Kidney (tissue), 14 donors: Measurements from ENCODE around the gene FAT1. TPM values are rescaled to one million over a fixed set of nuclear protein-coding genes. Genes with fewer than 3 reads are reported as not detected.

Experiments
- DNase-seq, 5 donors: peaks; one replicate each; pipeline ENCODE4 v3.0.0-alpha.2; 2013 to 2020
- FAIRE-seq: peaks from 2 replicates; lab custom pipeline; 2012; peaks lifted over from hg19 to GRCh38; lab: Jason Lieb, UNC
- H3K27ac ChIP-seq, 2 donors: one replicate each; pipeline ENCODE4 v1.7.0; 2013; ENCODE audit warnings: low read depth in 2 of 2, low read length in 2 of 2, inconsistent platforms in 1 of 2
- H3K27me3 ChIP-seq: one replicate; pipeline ENCODE4 v1.7.1; 2013; ENCODE audit warnings: low read length, inconsistent platforms; ENCODE audit not compliant: control insufficient read depth, insufficient read depth
- H3K36me3 ChIP-seq, 3 donors: one replicate each; pipeline versions ENCODE4 v1.7.0 to v1.7.1; 2013; ENCODE audit warnings: low read length in 3 of 3, control low read depth in 1 of 3, inconsistent platforms in 1 of 3; ENCODE audit not compliant: insufficient read depth in 3 of 3, control insufficient read depth in 2 of 3
- H3K4me1 ChIP-seq, 3 donors: one replicate each; pipeline versions ENCODE4 v1.7.0 to v1.7.1; 2013; ENCODE audit warnings: low read length in 3 of 3, inconsistent platforms in 1 of 3, low read depth in 1 of 3; ENCODE audit not compliant: control insufficient read depth in 2 of 3, insufficient read depth in 2 of 3
- H3K4me3 ChIP-seq, 3 donors: one replicate each; pipeline versions ENCODE4 v1.7.0 to v1.8.1; 2013; ENCODE audit warnings: low read length in 3 of 3, control low read depth in 1 of 3, inconsistent platforms in 1 of 3
- H3K9ac ChIP-seq, 3 donors: one replicate each; pipeline versions ENCODE4 v1.7.0 to v1.7.1; 2013; ENCODE audit warnings: low read length in 3 of 3, control low read depth in 1 of 3, inconsistent platforms in 1 of 3
- H3K9me3 ChIP-seq, 3 donors: one replicate each; pipeline versions ENCODE4 v1.7.0 to v1.7.1; 2013; ENCODE audit warnings: low read length in 3 of 3, control low read depth in 1 of 3, inconsistent platforms in 1 of 3; ENCODE audit not compliant: control insufficient read depth in 2 of 3, insufficient read depth in 1 of 3
- intact Hi-C: fragments of 100-400 bp; cut with DNase I; formaldehyde crosslinking; loops from one replicate; pipeline ENCODE4 v1.11.1; 2022
- polyA plus RNA-seq: library from polyadenylated mRNA; stranded (reverse); fragments of 350-450 nt; fragmentation: Illumina TruSeq; extraction: RNeasy Lipid Tissue Mini Kit (QIAGEN cat#74804); gene quantifications from one replicate; pipeline ENCODE4 v1.2.3, GENCODE V29; 2014; ENCODE audit warnings: low read depth, low replicate concordance; ENCODE audit not compliant: insufficient read depth
- total RNA-seq: library from RNA; stranded (reverse); fragmentation: NEBNext Ultra II Directional; extraction: Animal tissue kit (Norgen Biotek cat#: 25700); gene quantifications from one replicate; pipeline ENCODE4 v1.2.1, GENCODE V29; 2021
- TF ChIP-seq, protein P1 (sequence below): IDR thresholded peaks from 3 replicates; pipeline ENCODE4 v1.5.1; 2012; ENCODE audit warnings: mild to moderate bottlenecking, moderate library complexity, borderline replicate concordance; ENCODE audit not compliant: insufficient read depth; ENCODE audit errors: extremely low read depth
- donor health status: control.
- donor health status: control.
- donor health status: control.
- donor health status: control.
- donor health status: control.
- donor health status: DM: yes; HTN: yes; CAD: no.
- donor health status: Normal renal cell carcinoma (clear cell type).

The FAT1 gene
- total and polyA plus RNA-seq, 2 donors from 2014 or later = 62.2 to 254 TPM

DNA sequence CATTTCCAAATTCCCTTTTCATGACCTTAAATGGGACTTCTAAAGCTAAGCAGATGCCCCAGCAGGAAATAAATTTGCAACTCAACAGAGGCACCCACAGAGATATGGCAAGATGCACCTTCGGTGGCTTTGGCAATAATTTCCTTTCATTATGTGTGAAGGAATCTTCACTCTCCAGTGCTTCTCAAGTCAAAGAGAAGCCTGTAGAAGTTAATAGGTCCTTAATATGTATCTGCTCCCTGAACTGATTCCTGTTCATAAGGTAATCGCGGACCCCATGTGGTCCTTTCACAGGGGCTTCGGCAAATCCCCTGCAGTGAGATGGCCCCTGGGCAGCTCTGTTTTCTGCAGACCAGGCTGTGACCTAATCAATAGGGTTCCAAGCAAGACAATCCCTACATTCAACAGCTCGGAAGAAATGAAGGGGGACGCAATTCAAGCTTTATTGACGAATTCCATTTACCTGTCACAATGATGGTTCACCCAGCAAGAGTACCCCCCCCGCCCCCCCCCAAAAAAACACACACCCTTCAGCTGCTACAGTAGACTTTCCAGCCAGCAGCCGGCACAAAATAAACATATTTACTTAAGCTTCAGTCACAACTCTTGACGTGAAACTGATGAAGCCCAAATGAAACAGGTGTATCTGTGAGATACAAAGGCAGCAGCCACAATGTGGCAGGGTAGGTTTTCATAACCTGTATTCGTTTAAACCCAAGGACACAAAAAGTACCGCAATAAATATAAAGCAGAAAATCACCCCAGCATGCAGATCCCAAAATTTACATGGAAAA is 35.3 kb downstream of the FAT1 start:
- intact Hi-C loops = no loop called here
- Histone ChIP-seq H3K27ac (peak overlapping the region; percentile 44 to 73), H3K4me1 (peaks cover 6 to 48% (median 16%) of the 10 kb centered on the region in 3 donors), H3K36me3 (no peaks in the 10 kb centered on the region), H3K4me3 (peak overlapping the region in 1 of 3 donors; percentile 35), H3K9ac (peak overlapping the region in 1 of 3 donors; percentile 17), H3K9me3 (no peaks in the 10 kb centered on the region), H3K27me3 (no peaks in the 10 kb centered on the region)
- DNase-seq (no peak), FAIRE-seq (no peak)
- TF ChIP-seq, protein P1, sequence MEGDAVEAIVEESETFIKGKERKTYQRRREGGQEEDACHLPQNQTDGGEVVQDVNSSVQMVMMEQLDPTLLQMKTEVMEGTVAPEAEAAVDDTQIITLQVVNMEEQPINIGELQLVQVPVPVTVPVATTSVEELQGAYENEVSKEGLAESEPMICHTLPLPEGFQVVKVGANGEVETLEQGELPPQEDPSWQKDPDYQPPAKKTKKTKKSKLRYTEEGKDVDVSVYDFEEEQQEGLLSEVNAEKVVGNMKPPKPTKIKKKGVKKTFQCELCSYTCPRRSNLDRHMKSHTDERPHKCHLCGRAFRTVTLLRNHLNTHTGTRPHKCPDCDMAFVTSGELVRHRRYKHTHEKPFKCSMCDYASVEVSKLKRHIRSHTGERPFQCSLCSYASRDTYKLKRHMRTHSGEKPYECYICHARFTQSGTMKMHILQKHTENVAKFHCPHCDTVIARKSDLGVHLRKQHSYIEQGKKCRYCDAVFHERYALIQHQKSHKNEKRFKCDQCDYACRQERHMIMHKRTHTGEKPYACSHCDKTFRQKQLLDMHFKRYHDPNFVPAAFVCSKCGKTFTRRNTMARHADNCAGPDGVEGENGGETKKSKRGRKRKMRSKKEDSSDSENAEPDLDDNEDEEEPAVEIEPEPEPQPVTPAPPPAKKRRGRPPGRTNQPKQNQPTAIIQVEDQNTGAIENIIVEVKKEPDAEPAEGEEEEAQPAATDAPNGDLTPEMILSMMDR = no peak

DNA sequence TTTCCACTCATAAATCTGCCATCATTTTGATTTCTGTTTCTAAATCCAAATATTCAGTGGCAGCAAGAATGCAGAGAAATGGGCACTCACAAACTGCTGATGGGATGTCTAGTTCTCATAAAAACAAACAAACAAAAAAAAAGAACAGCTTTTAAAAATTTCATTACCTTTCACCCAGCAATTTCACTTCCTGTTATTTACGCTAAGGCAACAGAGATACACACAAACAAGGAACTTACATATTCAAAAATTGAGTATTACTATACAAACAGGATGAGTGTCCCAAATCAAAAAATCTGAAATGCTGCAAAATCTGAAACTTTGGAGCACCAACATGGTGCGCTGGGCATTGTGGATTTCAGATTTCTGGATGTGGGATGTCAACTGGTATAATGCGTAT is 36.4 kb downstream of the FAT1 start:
- TF ChIP-seq, protein P1 = no peak
- no peak overlapping the region for H3K4me3 ChIP-seq
- H3K27ac ChIP-seq = no peak overlapping the region
- H3K36me3 ChIP-seq = no peaks in the 10 kb centered on the region
- FAIRE-seq (no peak), DNase-seq (no peak)
- intact Hi-C loops = no loop called here
- H3K27me3 ChIP-seq = no peaks in the 10 kb centered on the region
- no peak overlapping the region for H3K9ac ChIP-seq
- no peaks in the 10 kb centered on the region for H3K9me3 ChIP-seq
- H3K4me1 ChIP-seq = peaks cover 6 to 54% (median 20%) of the 10 kb centered on the region in 3 donors

DNA sequence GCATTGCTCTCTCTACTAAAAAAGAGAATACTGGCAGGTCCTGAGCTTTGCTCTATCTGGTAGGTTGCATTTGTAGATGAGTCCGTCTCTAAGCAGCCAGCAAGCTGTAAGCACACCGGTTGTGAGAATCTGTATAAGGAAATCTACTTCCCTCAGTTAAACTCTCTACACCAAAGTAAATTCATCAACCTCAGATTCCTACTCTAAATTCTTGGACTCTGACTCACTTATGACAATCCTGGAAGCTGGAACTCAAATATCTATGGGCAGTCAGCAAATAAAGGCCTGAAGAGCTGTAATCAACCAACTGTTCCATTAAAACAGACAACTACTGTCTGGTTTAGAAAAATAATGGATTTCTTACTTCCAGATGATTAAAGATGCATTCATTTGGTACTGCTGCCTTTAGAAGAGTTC is 37.9 kb downstream of the FAT1 start:
- H3K4me3 ChIP-seq = peak overlapping the region in 1 of 3 donors; percentile 11
- DNase-seq (peak in 2 of 5 donors; percentile 22 to 40), FAIRE-seq (no peak)
- H3K27me3 ChIP-seq = no peaks in the 10 kb centered on the region
- H3K9ac ChIP-seq = no peak overlapping the region
- no peaks in the 10 kb centered on the region for H3K36me3 ChIP-seq
- no peaks in the 10 kb centered on the region for H3K9me3 ChIP-seq
- TF ChIP-seq, protein P1 = no peak
- intact Hi-C loops = no loop called here
- H3K27ac ChIP-seq = peak overlapping the region; percentile 72 to 88
- H3K4me1 ChIP-seq = peaks cover 6 to 54% (median 22%) of the 10 kb centered on the region in 3 donors
